ENCODE data around the gene KDM6A.
"Not testable (repeated sequence)": the region's sequence is repeated elsewhere in the genome, so short reads cannot be mapped to it uniquely, and the experiment has no call there.

Gene KDM6A

GRCh38 chrX:45133465-45133864, 260.5 kb downstream of the KDM6A start:
- DNase-seq, result no peak

- DNase-seq, result no peak
Observed at GRCh38 chrX:45134315-45134731, 261.3 kb downstream of the KDM6A start.

DNA sequence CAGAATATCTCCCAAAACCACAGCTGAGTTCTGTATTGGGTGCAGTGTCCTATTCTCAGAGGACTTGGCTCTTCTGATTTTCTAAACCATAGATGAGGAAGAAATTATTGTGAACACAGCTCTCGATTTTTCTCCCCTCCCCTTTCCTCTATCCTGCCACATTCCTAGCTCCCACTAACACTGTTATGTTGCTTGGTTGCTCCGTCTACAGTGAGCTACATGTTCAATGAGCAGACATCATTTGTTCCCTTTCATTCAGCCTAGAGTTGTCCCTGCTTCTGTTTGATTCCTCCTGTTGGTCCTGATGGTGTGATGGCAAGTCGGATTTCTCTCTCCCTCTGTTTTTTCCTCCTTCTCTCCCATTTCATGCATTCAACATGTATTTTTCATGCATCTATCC, 261.8 kb downstream of the KDM6A start:
- DNase-seq, result no peak

GRCh38 chrX:45135391-45136075, 262.5 kb downstream of the KDM6A start:
- DNase-seq, result not testable (repeated sequence)

DNA sequence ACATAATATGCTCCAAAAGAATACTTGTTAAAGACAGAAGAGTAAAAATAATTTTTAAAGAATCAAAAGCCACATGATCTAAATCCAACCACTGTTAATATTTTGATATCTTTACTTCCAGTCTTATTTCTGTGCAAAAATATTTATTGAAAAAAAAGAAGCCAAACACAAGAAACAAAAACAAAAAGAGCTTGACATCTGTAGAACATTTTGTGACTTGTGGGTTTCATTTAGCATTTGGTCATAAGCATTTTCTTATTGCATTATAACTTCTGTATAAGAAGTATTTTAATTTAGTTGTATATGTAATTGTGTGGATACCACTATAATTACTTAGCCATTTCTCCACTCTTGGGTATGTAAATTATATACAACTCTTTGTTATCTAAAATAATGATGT, 264.5 kb downstream of the KDM6A start:
- no peak for DNase-seq

DNA sequence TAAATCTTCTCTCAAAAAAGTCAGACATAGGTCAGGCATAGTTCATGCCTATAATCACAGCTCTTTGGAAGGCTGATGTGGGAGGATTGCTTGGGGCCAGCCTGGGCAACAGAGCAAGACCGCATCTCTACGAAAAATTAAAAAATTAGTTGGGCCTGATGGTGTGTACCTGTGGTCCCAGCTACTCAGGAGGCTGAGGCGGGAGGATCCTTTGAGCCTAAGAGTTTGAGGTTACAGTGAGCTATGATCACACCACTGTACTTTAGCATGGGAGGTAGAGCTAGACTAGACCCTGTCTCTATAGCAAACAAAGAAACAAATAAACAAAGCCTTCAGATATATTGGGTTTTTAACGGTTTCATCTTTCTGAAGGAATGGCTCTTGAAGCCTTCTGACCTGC, 265.5 kb downstream of the KDM6A start:
- DNase-seq, result no peak

- no peak for DNase-seq
Observed at GRCh38 chrX:45140812-45141211, 267.8 kb downstream of the KDM6A start.

GRCh38 chrX:45142185-45142584, 269.2 kb downstream of the KDM6A start:
- no peak for DNase-seq

DNA sequence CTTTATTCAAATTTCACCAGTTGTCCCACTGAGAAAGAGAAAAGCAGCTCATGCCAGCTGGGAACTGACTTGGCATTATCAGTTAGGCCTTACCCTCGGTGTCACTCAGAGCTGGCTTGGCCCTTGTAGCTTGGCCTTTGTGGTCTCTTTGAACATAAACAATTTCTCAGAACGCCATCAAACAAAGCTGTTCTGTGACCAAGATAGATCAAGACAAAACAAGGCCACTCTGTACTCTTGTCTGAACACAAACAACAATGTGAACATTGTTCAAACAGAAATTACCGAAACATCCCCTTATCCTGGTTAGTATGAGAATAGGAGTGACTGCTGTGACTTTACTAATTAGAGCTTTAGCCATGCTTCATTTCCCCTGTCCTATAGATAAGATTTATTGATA, 270.5 kb downstream of the KDM6A start:
- DNase-seq, result no peak

- DNase-seq, result no peak
Observed at GRCh38 chrX:45145492-45146215, 272.7 kb downstream of the KDM6A start.

DNA sequence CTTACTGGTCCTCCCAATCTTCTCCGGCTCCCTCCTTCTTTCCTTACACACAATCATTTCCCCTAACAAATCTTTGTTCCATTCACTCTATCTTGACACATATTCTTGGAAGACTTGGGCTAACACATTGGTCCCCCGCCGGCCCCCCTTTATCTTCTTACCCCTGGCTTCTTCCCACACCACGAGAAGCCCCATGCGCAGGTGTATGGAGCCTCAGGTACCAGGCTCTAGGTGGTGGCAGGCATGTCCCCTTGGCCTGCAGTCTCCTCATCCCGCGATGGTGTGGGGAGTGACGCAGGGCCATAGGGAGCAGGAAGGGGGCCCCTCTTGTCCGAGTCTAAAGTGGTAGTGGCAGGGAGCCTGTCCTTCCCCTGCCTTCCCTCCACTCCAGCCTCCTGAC, 277.8 kb downstream of the KDM6A start:
- DNase-seq, result no peak

DNA sequence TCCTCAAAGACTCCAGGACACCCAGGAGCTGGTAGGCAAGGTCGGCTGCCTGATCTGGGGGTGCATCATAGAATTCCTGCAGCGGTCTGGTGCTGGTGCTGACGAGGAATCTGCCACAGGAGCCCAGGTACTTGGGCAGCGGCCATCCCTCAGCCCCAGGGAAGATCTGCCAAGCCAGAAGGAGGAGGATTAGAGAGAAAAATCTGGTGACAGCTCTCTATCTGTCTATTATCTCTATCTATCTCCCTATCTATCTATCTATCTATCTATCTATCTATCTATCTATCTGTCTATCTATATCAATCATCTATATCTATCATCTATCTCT, 281.0 kb downstream of the KDM6A start:
- DNase-seq, result no peak

GRCh38 chrX:45154462-45154861, 281.5 kb downstream of the KDM6A start:
- no peak for DNase-seq

DNA sequence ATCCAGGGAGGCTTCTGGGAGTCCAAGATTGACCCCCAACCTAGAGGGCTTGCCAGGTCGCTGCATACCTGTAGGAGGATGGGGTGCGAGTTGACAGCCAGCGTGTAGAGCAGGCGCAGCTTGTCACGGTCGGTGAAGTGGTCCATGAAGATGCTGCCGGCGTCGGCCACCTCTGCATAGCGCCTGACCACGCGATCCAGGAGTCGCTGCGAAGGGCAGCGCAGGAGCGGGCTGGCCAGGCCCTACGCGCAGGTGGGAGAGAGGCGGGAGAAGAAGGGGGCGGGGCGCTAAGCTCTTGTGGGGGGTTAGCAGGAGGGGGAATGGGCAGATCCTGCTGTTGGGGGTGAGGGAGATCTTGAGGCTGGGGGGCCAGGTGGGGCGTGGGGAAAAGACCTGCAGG, 284.7 kb downstream of the KDM6A start:
- no peak for DNase-seq
